HG03565 (cell line): Measurements from ENCODE around the gene SLC15A3.

ENCODE experiments used
- ATAC-seq: cut with Tn5 transposase; IDR thresholded peaks from one replicate; pipeline ENCODE4 v1.9.1; 2021; ENCODE audit warnings: mild to moderate bottlenecking, moderate library complexity; ENCODE audit not compliant: unreplicated experiment

SLC15A3 gene

GRCh38 chr11:60931917-60932316, 20.1 kb downstream of the SLC15A3 start:
- ATAC-seq: no peak

GRCh38 chr11:60930394-60930793, 21.6 kb downstream of the SLC15A3 start:
- no peak for ATAC-seq

GRCh38 chr11:60929764-60930163, 22.2 kb downstream of the SLC15A3 start:
- no peak for ATAC-seq

- no peak for ATAC-seq
These were observed 23.4 kb downstream of the SLC15A3 start for GRCh38 chr11:60928563-60929001.

GRCh38 chr11:60927600-60927999, 24.4 kb downstream of the SLC15A3 start:
- ATAC-seq: no peak

GRCh38 chr11:60927061-60927592, 24.8 kb downstream of the SLC15A3 start:
- ATAC-seq: no peak

GRCh38 chr11:60926500-60926899, 25.5 kb downstream of the SLC15A3 start:
- ATAC-seq: no peak

- ATAC-seq: no peak
These were observed 26.1 kb downstream of the SLC15A3 start for GRCh38 chr11:60925868-60926267.

- no peak for ATAC-seq
These were observed 26.8 kb downstream of the SLC15A3 start for GRCh38 chr11:60924906-60925853.

- ATAC-seq: no peak
These were observed 27.7 kb downstream of the SLC15A3 start, which contains the start of gene TMEM132A for GRCh38 chr11:60924110-60924905. TSS of gene TMEM132A (plus strand) at chr11:60924460. CDS start at chr11:60924634, 174 bp downstream.

GRCh38 chr11:60923800-60924109, 28.2 kb downstream of the SLC15A3 start:
- no peak for ATAC-seq

GRCh38 chr11:60923326-60923725, 28.6 kb downstream of the SLC15A3 start:
- ATAC-seq: no peak

- ATAC-seq: no peak
These were observed 29.1 kb downstream of the SLC15A3 start for GRCh38 chr11:60922906-60923305.

- no peak for ATAC-seq
These were observed 30.1 kb downstream of the SLC15A3 start for GRCh38 chr11:60921777-60922335.

GRCh38 chr11:60921259-60921658, 30.7 kb downstream of the SLC15A3 start:
- no peak for ATAC-seq

GRCh38 chr11:60919956-60920355, 32.0 kb downstream of the SLC15A3 start:
- no peak for ATAC-seq

- no peak for ATAC-seq
These were observed 32.7 kb downstream of the SLC15A3 start for GRCh38 chr11:60919320-60919719.

GRCh38 chr11:60918939-60919265, 33.1 kb downstream of the SLC15A3 start:
- ATAC-seq: no peak

GRCh38 chr11:60918251-60918938, 33.6 kb downstream of the SLC15A3 start:
- no peak for ATAC-seq

- no peak for ATAC-seq
These were observed 34.7 kb downstream of the SLC15A3 start for GRCh38 chr11:60917267-60917666.
